ENCODE measurements around the gene GNAI1. TPM values are rescaled to one million over a fixed set of nuclear protein-coding genes. Genes with fewer than 3 reads are reported as not detected.

GNAI1 gene
- total RNA-seq, 1 donor from 2014 or later: 35.5 TPM

DNA sequence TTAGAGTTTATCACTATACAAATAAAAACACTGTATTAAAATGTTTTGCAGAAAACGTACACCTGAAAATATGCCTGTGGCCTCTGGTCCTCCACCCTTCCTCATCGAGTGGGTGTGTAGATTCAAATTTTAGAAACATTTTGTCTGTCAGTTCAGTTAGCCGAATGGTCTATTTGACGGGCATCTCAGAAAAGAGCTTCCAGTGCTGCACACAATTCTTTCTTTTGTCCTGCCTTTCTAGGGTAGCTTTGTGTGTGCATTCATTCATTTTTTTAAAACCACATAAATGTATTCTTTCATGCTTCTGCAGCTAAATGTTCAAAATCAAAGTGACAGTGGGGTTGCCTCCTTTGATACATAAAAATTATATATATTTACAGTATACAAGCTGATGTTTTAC is 46.8 kb downstream of the GNAI1 start:
- no peak for DNase-seq (ENCODE audit: low read depth)
- Histone ChIP-seq H2AFZ (ENCODE audit: low read depth, low read length) (no peak overlapping the region), H3K27me3 (ENCODE audit: insufficient read depth, low read length) (no peaks in the 10 kb centered on the region), H3K4me1 (ENCODE audit: insufficient read depth, low read length) (no peaks in the 10 kb centered on the region), H3K4me3 (ENCODE audit: insufficient read depth, low read depth, low read length) (no peak overlapping the region), H3K4me2 (ENCODE audit: low read length) (no peak overlapping the region), H3K9me3 (ENCODE audit: insufficient read depth, low read depth, low read length) (no peaks in the 10 kb centered on the region), H3K27ac (ENCODE audit: low read depth, low read length) (no peak overlapping the region), H3K9ac (ENCODE audit: low read length) (no peak overlapping the region), H3K79me2 (ENCODE audit: insufficient read depth, low read length) (peaks cover 31% of the 10 kb centered on the region), H4K20me1 (ENCODE audit: insufficient read depth, low read length) (peaks cover 23% of the 10 kb centered on the region), H3K36me3 (ENCODE audit: insufficient read depth, low read length) (no peaks in the 10 kb centered on the region)
- no peaks in the 10 kb centered on the region for H3K27me3 Mint-ChIP-seq (ENCODE audit: low read depth, unreplicated experiment)
- FAIRE-seq: no peak
- peaks cover 6% of the 10 kb centered on the region for H3K4me1 Mint-ChIP-seq (ENCODE audit: low read depth, unreplicated experiment)
- no peak overlapping the region for H3K4me3 Mint-ChIP-seq (ENCODE audit: unreplicated experiment)
- no peak overlapping the region for H3K27ac Mint-ChIP-seq (ENCODE audit: unreplicated experiment)
- H3K36me3 Mint-ChIP-seq (ENCODE audit: low read depth, unreplicated experiment): no peaks in the 10 kb centered on the region
- no peak for TF ChIP-seq EZH2 (IDR thresholded peaks at IDR 0.05; ENCODE audit: insufficient read depth, low read length)
- TF ChIP-seq, protein P1, sequence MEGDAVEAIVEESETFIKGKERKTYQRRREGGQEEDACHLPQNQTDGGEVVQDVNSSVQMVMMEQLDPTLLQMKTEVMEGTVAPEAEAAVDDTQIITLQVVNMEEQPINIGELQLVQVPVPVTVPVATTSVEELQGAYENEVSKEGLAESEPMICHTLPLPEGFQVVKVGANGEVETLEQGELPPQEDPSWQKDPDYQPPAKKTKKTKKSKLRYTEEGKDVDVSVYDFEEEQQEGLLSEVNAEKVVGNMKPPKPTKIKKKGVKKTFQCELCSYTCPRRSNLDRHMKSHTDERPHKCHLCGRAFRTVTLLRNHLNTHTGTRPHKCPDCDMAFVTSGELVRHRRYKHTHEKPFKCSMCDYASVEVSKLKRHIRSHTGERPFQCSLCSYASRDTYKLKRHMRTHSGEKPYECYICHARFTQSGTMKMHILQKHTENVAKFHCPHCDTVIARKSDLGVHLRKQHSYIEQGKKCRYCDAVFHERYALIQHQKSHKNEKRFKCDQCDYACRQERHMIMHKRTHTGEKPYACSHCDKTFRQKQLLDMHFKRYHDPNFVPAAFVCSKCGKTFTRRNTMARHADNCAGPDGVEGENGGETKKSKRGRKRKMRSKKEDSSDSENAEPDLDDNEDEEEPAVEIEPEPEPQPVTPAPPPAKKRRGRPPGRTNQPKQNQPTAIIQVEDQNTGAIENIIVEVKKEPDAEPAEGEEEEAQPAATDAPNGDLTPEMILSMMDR (IDR thresholded peaks at IDR 0.05; ENCODE audit: insufficient read depth, low read depth, low read length): no peak
- peaks cover 3% of the 10 kb centered on the region for H3K9me3 Mint-ChIP-seq (ENCODE audit: unreplicated experiment)

DNA sequence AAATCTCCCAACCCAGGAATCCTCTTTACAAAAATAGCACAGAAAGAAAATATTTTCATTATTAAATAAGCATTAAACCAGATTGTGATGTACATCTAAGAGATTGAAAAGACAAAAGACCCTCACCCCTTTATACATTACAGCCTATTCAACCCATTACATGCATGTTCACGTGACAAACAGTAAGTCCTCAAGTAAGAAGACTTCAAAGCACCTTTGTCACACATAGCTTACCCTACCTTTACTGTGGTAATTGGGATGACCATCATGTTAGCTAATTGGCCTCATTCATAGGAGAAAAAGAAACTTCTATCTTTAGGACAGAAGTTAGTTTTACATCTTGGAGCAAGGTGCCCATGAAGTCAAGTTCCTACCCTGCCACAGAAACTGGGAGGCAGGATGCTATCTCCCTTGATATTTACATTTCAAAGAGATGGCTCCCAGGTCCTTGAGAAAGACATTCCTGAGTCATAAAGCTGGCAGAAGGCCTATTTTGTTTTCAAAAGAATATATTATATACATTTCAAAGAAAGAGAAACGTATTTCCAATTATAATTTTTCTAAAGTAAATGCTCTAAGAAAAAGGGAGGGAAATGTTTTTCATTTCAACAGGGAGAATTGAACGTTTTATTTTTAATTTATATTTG is 48.1 kb downstream of the GNAI1 start:
- DNase-seq (ENCODE audit: low read depth) (peak; percentile 1), FAIRE-seq (peak; percentile 59)
- Mint-ChIP-seq H3K36me3 (ENCODE audit: low read depth, unreplicated experiment) (no peaks in the 10 kb centered on the region), H3K27ac (ENCODE audit: unreplicated experiment) (no peak overlapping the region), H3K4me1 (ENCODE audit: low read depth, unreplicated experiment) (peaks cover 6% of the 10 kb centered on the region), H3K27me3 (ENCODE audit: low read depth, unreplicated experiment) (no peaks in the 10 kb centered on the region), H3K4me3 (ENCODE audit: unreplicated experiment) (no peak overlapping the region), H3K9me3 (ENCODE audit: unreplicated experiment) (peaks cover 3% of the 10 kb centered on the region)
- no peak overlapping the region for H3K4me2 ChIP-seq (ENCODE audit: low read length)
- no peaks in the 10 kb centered on the region for H3K36me3 ChIP-seq (ENCODE audit: insufficient read depth, low read length)
- no peaks in the 10 kb centered on the region for H3K4me1 ChIP-seq (ENCODE audit: insufficient read depth, low read length)
- H3K4me3 ChIP-seq (ENCODE audit: insufficient read depth, low read depth, low read length): no peak overlapping the region
- H3K79me2 ChIP-seq (ENCODE audit: insufficient read depth, low read length): peaks cover 40% of the 10 kb centered on the region
- no peak overlapping the region for H3K9ac ChIP-seq (ENCODE audit: low read length)
- H3K27me3 ChIP-seq (ENCODE audit: insufficient read depth, low read length): no peaks in the 10 kb centered on the region
- TF ChIP-seq, protein P1 (IDR thresholded peaks at IDR 0.05; ENCODE audit: insufficient read depth, low read depth, low read length): no peak
- TF ChIP-seq EZH2 (IDR thresholded peaks at IDR 0.05; ENCODE audit: insufficient read depth, low read length): no peak
- H3K27ac ChIP-seq (ENCODE audit: low read depth, low read length): no peak overlapping the region
- no peaks in the 10 kb centered on the region for H3K9me3 ChIP-seq (ENCODE audit: insufficient read depth, low read depth, low read length)
- no peak overlapping the region for H2AFZ ChIP-seq (ENCODE audit: low read depth, low read length)
- H4K20me1 ChIP-seq (ENCODE audit: insufficient read depth, low read length): peaks cover 33% of the 10 kb centered on the region

DNA sequence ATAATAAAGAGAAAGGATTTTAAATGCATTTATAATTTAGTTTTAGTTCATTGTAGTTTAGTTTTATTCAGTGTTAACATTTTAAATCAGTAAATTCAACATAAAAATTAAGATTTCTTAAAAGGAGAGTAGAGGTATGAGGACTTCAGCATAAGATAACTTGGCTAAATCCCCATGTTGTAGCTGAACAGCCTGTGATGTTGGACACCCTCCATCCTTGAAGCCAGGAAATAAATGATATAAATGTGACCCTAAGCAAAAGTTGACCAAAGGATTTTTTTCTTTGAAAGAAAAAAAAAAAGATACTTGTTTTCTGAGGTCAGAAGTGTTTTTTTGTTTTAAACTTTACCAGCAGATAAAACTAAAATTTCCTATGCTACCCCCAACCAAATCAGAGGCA is 48.7 kb downstream of the GNAI1 start:
- Histone ChIP-seq H3K27me3 (ENCODE audit: insufficient read depth, low read length) (no peaks in the 10 kb centered on the region), H3K27ac (ENCODE audit: low read depth, low read length) (no peak overlapping the region), H3K4me2 (ENCODE audit: low read length) (no peak overlapping the region), H3K36me3 (ENCODE audit: insufficient read depth, low read length) (no peaks in the 10 kb centered on the region), H2AFZ (ENCODE audit: low read depth, low read length) (no peak overlapping the region), H3K9me3 (ENCODE audit: insufficient read depth, low read depth, low read length) (no peaks in the 10 kb centered on the region), H3K79me2 (ENCODE audit: insufficient read depth, low read length) (peaks cover 42% of the 10 kb centered on the region), H3K4me3 (ENCODE audit: insufficient read depth, low read depth, low read length) (no peak overlapping the region), H3K9ac (ENCODE audit: low read length) (no peak overlapping the region), H3K4me1 (ENCODE audit: insufficient read depth, low read length) (no peaks in the 10 kb centered on the region), H4K20me1 (ENCODE audit: insufficient read depth, low read length) (peaks cover 33% of the 10 kb centered on the region)
- FAIRE-seq (no peak), DNase-seq (ENCODE audit: low read depth) (no peak)
- Mint-ChIP-seq H3K27me3 (ENCODE audit: low read depth, unreplicated experiment) (no peaks in the 10 kb centered on the region), H3K27ac (ENCODE audit: unreplicated experiment) (no peak overlapping the region), H3K4me1 (ENCODE audit: low read depth, unreplicated experiment) (peaks cover 6% of the 10 kb centered on the region), H3K4me3 (ENCODE audit: unreplicated experiment) (no peak overlapping the region), H3K9me3 (ENCODE audit: unreplicated experiment) (peaks cover 3% of the 10 kb centered on the region), H3K36me3 (ENCODE audit: low read depth, unreplicated experiment) (no peaks in the 10 kb centered on the region)
- TF ChIP-seq, protein P1 (IDR thresholded peaks at IDR 0.05; ENCODE audit: insufficient read depth, low read depth, low read length): no peak
- TF ChIP-seq EZH2 (IDR thresholded peaks at IDR 0.05; ENCODE audit: insufficient read depth, low read length): no peak

Data from astrocyte (in vitro differentiated cells and primary cell).